ENCODE measurements around the gene GRK6. TPM values are rescaled to one million over a fixed set of nuclear protein-coding genes. Genes with fewer than 3 reads are reported as not detected.

Gene GRK6
- polyA plus RNA-seq, 1 of the 3 experiments (the other 2 are of a cell fraction): 39.5 TPM

- TF ChIP-seq CHD2 (IDR thresholded peaks at IDR 0.05; ENCODE audit: low read length, partially characterized antibody) (peak; percentile 26), USF2 (IDR thresholded peaks at IDR 0.05; ENCODE audit: borderline replicate concordance, low read depth, low read length) (no peak), IRF3 (IDR thresholded peaks at IDR 0.05; ENCODE audit: low read depth, low read length) (no peak)
- Histone ChIP-seq H3K27me3 (ENCODE audit: insufficient read depth) (no peaks in the 10 kb centered on the region), H3K9me3 (no peaks in the 10 kb centered on the region), H3F3A (replicated peaks; ENCODE audit: insufficient read depth) (peaks cover 68% of the 10 kb centered on the region), H4K20me1 (ENCODE audit: insufficient read depth) (peaks cover 20% of the 10 kb centered on the region), H3K9ac (no peak overlapping the region), H3K27ac (ENCODE audit: low read depth in 2 of 2, low read length in 1 of 2) (peak overlapping the region; percentile 11 to 16; a peak in 1 of 4 replicates), H3K4me2 (no peak overlapping the region), H3K4me3 (ENCODE audit: low read depth in 2 of 2, low read length in 1 of 2) (no peak overlapping the region), H3K79me2 (ENCODE audit: insufficient read depth) (peaks cover 13% of the 10 kb centered on the region), H3K9me2 (no peaks in the 10 kb centered on the region), H3K4me1 (ENCODE audit: control insufficient read depth in 1 of 2, insufficient read depth in 2 of 2, low read depth in 1 of 2, low read length in 1 of 2) (peaks cover 11 to 71% of the 10 kb centered on the region in 2 experiments), H3K36me3 (replicated peaks in 1 of 2; ENCODE audit: control insufficient read depth in 1 of 2, insufficient read depth in 2 of 2, low read length in 1 of 2) (peaks cover under 1 to 2% of the 10 kb centered on the region in 2 experiments), H2AFZ (ENCODE audit: low read depth) (no peak overlapping the region)
- POLR2A ChIA-PET: interaction anchor here (4.7 kb wide), 1 partner anchor 18 kb away, joined by 39 read pairs; the partner anchor contains the start of gene PDLIM7
- CTCF ChIA-PET: interaction anchor here (1.3 to 20.3 kb wide), 6 partner anchors 18 to 86 kb away, joined by 5 to 215 read pairs (median 26); partner anchors contain the start of gene PDLIM7
- 91% methylated on average over 15 of the region's 18 CpGs for WGBS (ENCODE audit: low lambda C conversion rate)
- no peak for DNase-seq
Observed at GRCh38 chr5:177476531-177477233, 50.2 kb downstream of the GRK6 start.

GRCh38 chr5:177477701-177478477 lies 51.4 kb downstream of the GRK6 start:
- no peaks in the 10 kb centered on the region for H3K9me2 ChIP-seq
- peaks cover 0 to 2% of the 10 kb centered on the region in 2 experiments for H3K36me3 ChIP-seq (replicated peaks in 1 of 2; ENCODE audit: control insufficient read depth in 1 of 2, insufficient read depth in 2 of 2, low read length in 1 of 2)
- H3K4me1 ChIP-seq (ENCODE audit: control insufficient read depth in 1 of 2, insufficient read depth in 2 of 2, low read depth in 1 of 2, low read length in 1 of 2): peaks cover 6 to 75% of the 10 kb centered on the region in 2 experiments; a peak in 3 of 4 replicates
- no peak overlapping the region for H3K9ac ChIP-seq
- DNase-seq: no peak
- H3K79me2 ChIP-seq (ENCODE audit: insufficient read depth): peaks cover under 1% of the 10 kb centered on the region
- H4K20me1 ChIP-seq (ENCODE audit: insufficient read depth): peaks cover 13% of the 10 kb centered on the region
- CTCF ChIA-PET: interaction anchor here (0.6 to 20.3 kb wide), 8 partner anchors 11 to 108 kb away, joined by 3 to 215 read pairs (median 10); partner anchors contain the start of gene PDLIM7
- POLR2A ChIA-PET: interaction anchor here (0.7 to 4.7 kb wide), 3 partner anchors 17 to 117 kb away, joined by 3 to 39 read pairs (median 3); partner anchors contain the start of gene PDLIM7
- no peaks in the 10 kb centered on the region for H3K9me3 ChIP-seq
- no peak overlapping the region for H3K4me2 ChIP-seq
- no peaks in the 10 kb centered on the region for H3K27me3 ChIP-seq (ENCODE audit: insufficient read depth)
- peak overlapping the region in 1 of 2 experiments; percentile 18; a peak in 1 of 4 replicates for H3K27ac ChIP-seq (ENCODE audit: low read depth in 2 of 2, low read length in 1 of 2)
- WGBS (ENCODE audit: low lambda C conversion rate): 93% methylated on average over 8 of the region's 13 CpGs
- TF ChIP-seq JUND (IDR thresholded peaks at IDR 0.05) (peak; percentile 12; the same call in 1 of the 2 replicates), IRF3 (IDR thresholded peaks at IDR 0.05; ENCODE audit: low read depth, low read length) (no peak)
- H2AFZ ChIP-seq (ENCODE audit: low read depth): no peak overlapping the region
- H3K4me3 ChIP-seq (ENCODE audit: low read depth in 2 of 2, low read length in 1 of 2): no peak overlapping the region
- peaks cover 80% of the 10 kb centered on the region for H3F3A ChIP-seq (replicated peaks; ENCODE audit: insufficient read depth)
